H1 (cell line): Measurements from ENCODE around the gene NUDT6. TPM values are rescaled to one million over a fixed set of nuclear protein-coding genes. Genes with fewer than 3 reads are reported as not detected.

Experiments used
- CTCF ChIA-PET: fragments of 300-600 bp; sonication (Branson Sonifier 250); formaldehyde crosslinking; loops from one replicate; lab custom pipeline; 2021; ENCODE audit not compliant: partially characterized antibody; lab: Charles Lee
- POLR2A ChIA-PET: fragments of 300-600 bp; sonication (Branson Sonifier 250); formaldehyde crosslinking; loops from one replicate; lab custom pipeline; 2021; ENCODE audit warnings: inconsistent platforms; ENCODE audit not compliant: partially characterized antibody; lab: Charles Lee
- DNase-seq, 2 experiments: peaks; one replicate each; pipeline versions ENCODE4 v3.0.0 to v3.0.0-alpha.2; 2010 to 2022; ENCODE audit warnings: low spot score in 2 of 2, low read depth in 1 of 2, mixed read lengths in 1 of 2
- FAIRE-seq: peaks from 2 replicates; lab custom pipeline; 2011; peaks lifted over from hg19 to GRCh38; lab: Jason Lieb, UNC
- H2AFZ ChIP-seq: 2 replicates; pipeline ENCODE4 v1.8.1; 2012; ENCODE audit warnings: low read length, inconsistent platforms
- H2AK5ac ChIP-seq: 2 replicates; pipeline ENCODE4 v1.6.1; 2013; ENCODE audit warnings: low read depth, low read length
- H2BK120ac ChIP-seq: replicated peaks from 2 replicates; pipeline ENCODE3; 2013; ENCODE audit warnings: low read depth, low read length, inconsistent platforms
- H2BK12ac ChIP-seq: 2 replicates; pipeline ENCODE4 v1.6.1; 2013; ENCODE audit warnings: low read depth, low read length
- H2BK15ac ChIP-seq: 2 replicates; pipeline ENCODE4 v1.6.1; 2013; ENCODE audit warnings: low read length
- H2BK20ac ChIP-seq: 2 replicates; pipeline ENCODE4 v1.6.1; 2013; ENCODE audit warnings: low read length
- H2BK5ac ChIP-seq: 2 replicates; pipeline ENCODE4 v1.6.1; 2013; ENCODE audit warnings: low read depth, low read length
- H3K14ac ChIP-seq: 2 replicates; pipeline ENCODE4 v1.6.1; 2013; ENCODE audit warnings: inconsistent platforms; ENCODE audit not compliant: insufficient read length
- H3K18ac ChIP-seq: 2 replicates; pipeline ENCODE4 v1.6.1; 2013; ENCODE audit warnings: low read length; ENCODE audit errors: extremely low read depth
- H3K23ac ChIP-seq: 2 replicates; pipeline ENCODE4 v1.6.1; 2013; ENCODE audit warnings: inconsistent platforms; ENCODE audit not compliant: insufficient read length
- H3K23me2 ChIP-seq: 2 replicates; pipeline ENCODE4 v1.6.1; 2013; ENCODE audit warnings: low read depth, low read length
- H3K27ac ChIP-seq: 2 replicates; pipeline ENCODE4 v1.6.1; 2011; ENCODE audit warnings: low read depth, low read length, inconsistent platforms
- H3K27me3 ChIP-seq, 4 experiments: replicated peaks in 1 of 4; 1 replicate in 1 of 4; 2 replicates in 3 of 4; pipeline versions ENCODE4 v1.6.1 to v1.8.1; 2011 to 2013; ENCODE audit warnings: low read length in 3 of 4, mild to moderate bottlenecking in 3 of 4, inconsistent platforms in 2 of 4, mixed read lengths in 2 of 4, moderate library complexity in 1 of 4; ENCODE audit not compliant: control insufficient read depth in 3 of 4, insufficient read depth in 3 of 4; ENCODE audit errors: extremely low read depth in 1 of 4
- H3K36me3 ChIP-seq, 4 experiments: 2 replicates each; pipeline versions ENCODE4 v1.6.1 to v1.8.1; 2011 to 2013; ENCODE audit warnings: mild to moderate bottlenecking in 4 of 4, low read length in 3 of 4, moderate library complexity in 2 of 4, control low read depth in 1 of 4, inconsistent platforms in 1 of 4; ENCODE audit not compliant: insufficient read depth in 4 of 4, control insufficient read depth in 2 of 4
- H3K4ac ChIP-seq: replicated peaks from 2 replicates; pipeline ENCODE3; 2013; ENCODE audit warnings: low read length, low read depth, mixed read lengths, inconsistent platforms; ENCODE audit not compliant: insufficient read length
- H3K4me1 ChIP-seq, 4 experiments: replicated peaks in 1 of 4; 1 replicate in 1 of 4; 2 replicates in 3 of 4; pipeline versions ENCODE4 v1.6.1 to v1.8.1; 2011 to 2013; ENCODE audit warnings: low read length in 3 of 4, inconsistent platforms in 2 of 4, mixed read lengths in 1 of 4; ENCODE audit not compliant: insufficient read depth in 4 of 4, control insufficient read depth in 3 of 4
- H3K4me2 ChIP-seq, 2 experiments: 2 replicates each; pipeline versions ENCODE4 v1.6.1 to v1.8.1; 2011 to 2013; ENCODE audit warnings: low read depth in 2 of 2, low read length in 2 of 2, control low read depth in 1 of 2, inconsistent platforms in 1 of 2, mild to moderate bottlenecking in 1 of 2; ENCODE audit not compliant: insufficient read depth in 1 of 2
- H3K4me3 ChIP-seq, 4 experiments: fragments of 200-600, 300-600 bp in 1 of 4; sonication (generic), shearing (Covaris generic), sonication (Bioruptor Twin) in 1 of 4; 2 replicates each; pipeline versions ENCODE4 v1.5.1 to v1.8.1; 2011 to 2016; ENCODE audit warnings: low read length in 4 of 4, low read depth in 3 of 4, control low read depth in 2 of 4, inconsistent platforms in 2 of 4, mild to moderate bottlenecking in 2 of 4, mixed read lengths in 1 of 4, moderate library complexity in 1 of 4; ENCODE audit not compliant: insufficient read depth in 2 of 4; ENCODE audit errors: extremely low read depth in 1 of 4
- H3K56ac ChIP-seq: replicated peaks from 2 replicates; pipeline ENCODE3; 2013; ENCODE audit warnings: low read depth, mild to moderate bottlenecking, mixed read lengths, low read length, inconsistent platforms; ENCODE audit not compliant: insufficient read length
- H3K79me1 ChIP-seq: 2 replicates; pipeline ENCODE4 v1.6.1; 2013; ENCODE audit warnings: low read depth, low read length, control low read depth
- H3K79me2 ChIP-seq, 2 experiments: 2 replicates each; pipeline versions ENCODE4 v1.6.1 to v1.8.1; 2012 to 2013; ENCODE audit warnings: low read length in 2 of 2, mild to moderate bottlenecking in 2 of 2, inconsistent platforms in 1 of 2; ENCODE audit not compliant: insufficient read depth in 2 of 2, control insufficient read depth in 1 of 2
- H3K9ac ChIP-seq, 4 experiments: replicated peaks in 1 of 4; 1 replicate in 1 of 4; 2 replicates in 3 of 4; pipeline versions ENCODE4 v1.6.1 to v1.8.1; 2011 to 2013; ENCODE audit warnings: low read depth in 3 of 4, low read length in 3 of 4, control low read depth in 2 of 4, mild to moderate bottlenecking in 2 of 4, moderate library complexity in 2 of 4, inconsistent platforms in 1 of 4; ENCODE audit errors: extremely low read depth in 1 of 4
- H3K9me3 ChIP-seq, 2 experiments: 2 replicates each; pipeline versions ENCODE4 v1.6.1 to v1.8.1; 2012 to 2013; ENCODE audit warnings: mild to moderate bottlenecking in 2 of 2, moderate library complexity in 2 of 2, control low read depth in 1 of 2, inconsistent platforms in 1 of 2, low read depth in 1 of 2, low read length in 1 of 2, mixed read lengths in 1 of 2; ENCODE audit not compliant: insufficient read depth in 2 of 2
- H4K20me1 ChIP-seq, 2 experiments: replicated peaks in 1 of 2; 2 replicates each; pipeline versions ENCODE3 to v1.8.1; 2011 to 2013; ENCODE audit warnings: inconsistent platforms in 2 of 2, low read length in 2 of 2, mild to moderate bottlenecking in 1 of 2; ENCODE audit not compliant: insufficient read depth in 2 of 2, control insufficient read depth in 1 of 2
- H4K5ac ChIP-seq: 2 replicates; pipeline ENCODE4 v1.6.1; 2013; ENCODE audit warnings: low read length, low read depth, mixed read lengths, inconsistent platforms; ENCODE audit not compliant: insufficient read length
- H4K8ac ChIP-seq: 2 replicates; pipeline ENCODE4 v1.8.0; 2013; ENCODE audit warnings: mild to moderate bottlenecking, moderate library complexity, low read length, inconsistent platforms; ENCODE audit not compliant: insufficient read depth; ENCODE audit errors: extremely low read depth
- H4K91ac ChIP-seq: replicated peaks from 2 replicates; pipeline ENCODE3; 2013; ENCODE audit warnings: low read length, mixed read lengths, inconsistent platforms; ENCODE audit not compliant: insufficient read length
- ASH2L ChIP-seq: fragments of 200-600, 300-600 bp; sonication (generic); IDR thresholded peaks from one replicate; pipeline ENCODE4 v1.7.1; 2017; ENCODE audit warnings: low read length
- CBX5 ChIP-seq: fragments of 300-800, 300-1000 bp; sonication (generic); IDR thresholded peaks from 2 replicates; pipeline ENCODE4 v1.7.1; 2016; ENCODE audit warnings: antibody characterized with exemption, low read length, low read depth
- FOSL1 ChIP-seq: IDR thresholded peaks from 2 replicates; pipeline ENCODE4 v1.6.1; 2011; ENCODE audit warnings: mild to moderate bottlenecking, low read depth, low read length, moderate library complexity; ENCODE audit not compliant: insufficient read depth
- HDAC2 ChIP-seq, 2 experiments: fragments of 300-600 bp in 1 of 2; sonication (generic) in 1 of 2; IDR thresholded peaks; 2 replicates each; pipeline ENCODE4 v1.6.1; 2011 to 2012; ENCODE audit warnings: low read depth in 2 of 2, low read length in 2 of 2, mild to moderate bottlenecking in 2 of 2, moderate library complexity in 2 of 2, borderline replicate concordance in 1 of 2, inconsistent platforms in 1 of 2
- HDAC6 ChIP-seq: IDR thresholded peaks from one replicate; pipeline ENCODE4 v1.7.1; 2012; ENCODE audit warnings: low read depth, mild to moderate bottlenecking, inconsistent platforms, low read length, moderate library complexity
- KDM1A ChIP-seq: fragments of 200-600, 300-600 bp; sonication (generic); IDR thresholded peaks from 2 replicates; pipeline ENCODE4 v1.7.1; 2016; ENCODE audit warnings: mild to moderate bottlenecking, low read length, borderline replicate concordance
- KDM4A ChIP-seq: IDR thresholded peaks from one replicate; pipeline ENCODE4 v1.7.1; 2012; ENCODE audit warnings: low read depth, mild to moderate bottlenecking, moderate library complexity, low read length, inconsistent platforms; ENCODE audit not compliant: severe bottlenecking
- NRF1 ChIP-seq: IDR thresholded peaks from 2 replicates; pipeline ENCODE4 v1.6.1; 2011; ENCODE audit warnings: mild to moderate bottlenecking, low read depth, low read length, improper control_type of control experiment
- POU5F1 ChIP-seq: IDR thresholded peaks from 2 replicates; pipeline ENCODE4 v1.6.1; 2011; ENCODE audit warnings: low read depth, mild to moderate bottlenecking, low read length, moderate library complexity
- RBBP5 ChIP-seq: IDR thresholded peaks from 2 replicates; pipeline ENCODE4 v1.7.1; 2012; ENCODE audit warnings: low read depth, mild to moderate bottlenecking, inconsistent platforms, low read length, moderate library complexity, borderline replicate concordance
- SIRT6 ChIP-seq: IDR thresholded peaks from one replicate; pipeline ENCODE4 v1.7.1; 2012; ENCODE audit warnings: low read length, inconsistent platforms
- TBP ChIP-seq: IDR thresholded peaks from 2 replicates; pipeline ENCODE4 v1.6.1; 2011; ENCODE audit warnings: low read depth, low read length, improper control_type of control experiment
- ZNF274 ChIP-seq: IDR thresholded peaks from 2 replicates; pipeline ENCODE4 v1.7.0; 2012; ENCODE audit warnings: low read length, borderline replicate concordance; ENCODE audit errors: extremely low read depth
- WGBS, 2 experiments: shearing (Covaris generic) in 1 of 2; methylation state at CpG; one replicate each; pipeline versions ENCODE4 v1.1.6 to v1.1.7; 2013 to 2015; ENCODE audit warnings: low lambda C conversion rate in 2 of 2, mixed read lengths in 2 of 2, inconsistent platforms in 1 of 2, low coverage in 1 of 2, missing lambda C conversion rate in 1 of 2; ENCODE audit not compliant: insufficient replicate concordance in 2 of 2, insufficient coverage in 1 of 2, insufficient read length in 1 of 2; ENCODE audit errors: extremely low coverage in 1 of 2, missing lambda C conversion rate in 1 of 2; 5-methylcytosine and 5-hydroxymethylcytosine counted together
- polyA plus RNA-seq, 7 experiments: library from polyadenylated mRNA; depleted of rRNA in 3 of 7; stranded (reverse) in 5 of 7; unstranded in 2 of 7; fragments of >200 nt in 5 of 7; fragments of 200-250 nt in 2 of 7; gene quantifications; 1 replicate in 5 of 7; 2 replicates in 1 of 7; 4 replicates in 1 of 7; pipeline versions ENCODE4 v1.2.1 to v1.2.3, GENCODE V29; 2011 to 2013; ENCODE audit warnings: missing spikeins in 2 of 7, mixed read lengths in 2 of 7
- total RNA-seq: library from RNA; stranded (reverse); fragmentation: NEBNext Ultra II Directional; extraction: Animal tissue kit (Norgen Biotek cat#: 25700); gene quantifications from 2 replicates; pipeline ENCODE4 v1.2.1, GENCODE V29; 2021
- TF ChIP-seq, protein P1 (sequence below): IDR thresholded peaks from 2 replicates; pipeline ENCODE4 v1.6.1; 2012; ENCODE audit warnings: inconsistent platforms

Gene NUDT6
- total and polyA plus RNA-seq, 2 of the 8 experiments (the other 6 are each of a cell fraction or from before 2014, with no cell fraction given): 5.0 to 12.4 TPM

GRCh38 chr4:122960611-122961000 is 38.2 kb upstream of the NUDT6 start:
- Histone ChIP-seq H3K27me3 (no peaks in the 10 kb centered on the region), H2BK120ac (no peak overlapping the region), H2AFZ (no peak overlapping the region), H4K5ac (no peak overlapping the region), H3K36me3 (no peaks in the 10 kb centered on the region; a peak in 3 of 8 replicates), H3K79me2 (0 out of 4 replicates have a peak, but pooled peaks cover 0 to 2% of the 10 kb centered on the region in 2 experiments), H3K9me3 (peaks cover 7% of the 10 kb centered on the region in 2 experiments; a peak in 3 of 4 replicates), H3K23me2 (no peaks in the 10 kb centered on the region), H2BK5ac (no peak overlapping the region), H3K4ac (no peak overlapping the region), H4K20me1 (no peaks in the 10 kb centered on the region), H3K4me3 (no peak overlapping the region), H3K4me2 (no peak overlapping the region), H3K18ac (no peak overlapping the region), H2BK20ac (no peak overlapping the region), H3K23ac (no peak overlapping the region), H3K79me1 (no peaks in the 10 kb centered on the region), H2AK5ac (no peak overlapping the region), H4K8ac (no peak overlapping the region), H3K9ac (no peak overlapping the region), H4K91ac (no peak overlapping the region), H2BK12ac (no peak overlapping the region), H3K4me1 (no peaks in the 10 kb centered on the region), H3K14ac (no peak overlapping the region), H2BK15ac (no peak overlapping the region), H3K56ac (no peak overlapping the region), H3K27ac (no peak overlapping the region)
- DNase-seq: no peak
- FAIRE-seq: no peak
- POLR2A ChIA-PET: no interaction called here
- CTCF ChIA-PET: no interaction called here
- WGBS, 2 experiments: 81% methylated on average over 2 of the region's 2 CpGs; no CpG with 5 or more reads in 1 of the 2 experiments
- no peak for TF ChIP-seq CBX5
- TF ChIP-seq FOSL1: no peak
- no peak for TF ChIP-seq POU5F1
- no peak for TF ChIP-seq NRF1
- TF ChIP-seq, protein P1, sequence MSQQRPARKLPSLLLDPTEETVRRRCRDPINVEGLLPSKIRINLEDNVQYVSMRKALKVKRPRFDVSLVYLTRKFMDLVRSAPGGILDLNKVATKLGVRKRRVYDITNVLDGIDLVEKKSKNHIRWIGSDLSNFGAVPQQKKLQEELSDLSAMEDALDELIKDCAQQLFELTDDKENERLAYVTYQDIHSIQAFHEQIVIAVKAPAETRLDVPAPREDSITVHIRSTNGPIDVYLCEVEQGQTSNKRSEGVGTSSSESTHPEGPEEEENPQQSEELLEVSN: no peak
- TF ChIP-seq SIRT6: no peak
- no peak for TF ChIP-seq TBP
- no peak for TF ChIP-seq ASH2L
- no peak for TF ChIP-seq HDAC2 (IDR thresholded peaks at IDR 0.05; ENCODE audit: borderline replicate concordance in 1 of 2, low read depth in 2 of 2, low read length in 2 of 2)
- no peak for TF ChIP-seq ZNF274
- TF ChIP-seq KDM4A: no peak
- TF ChIP-seq HDAC6: no peak
- TF ChIP-seq KDM1A: no peak
- no peak for TF ChIP-seq RBBP5
